ENCODE results near the gene FXYD6. TPM values are rescaled to one million over a fixed set of nuclear protein-coding genes. Genes with fewer than 3 reads are reported as not detected.

The FXYD6 gene
- total and polyA plus RNA-seq, 7 donors, result 12.3 to 305 (median 243) TPM

DNA sequence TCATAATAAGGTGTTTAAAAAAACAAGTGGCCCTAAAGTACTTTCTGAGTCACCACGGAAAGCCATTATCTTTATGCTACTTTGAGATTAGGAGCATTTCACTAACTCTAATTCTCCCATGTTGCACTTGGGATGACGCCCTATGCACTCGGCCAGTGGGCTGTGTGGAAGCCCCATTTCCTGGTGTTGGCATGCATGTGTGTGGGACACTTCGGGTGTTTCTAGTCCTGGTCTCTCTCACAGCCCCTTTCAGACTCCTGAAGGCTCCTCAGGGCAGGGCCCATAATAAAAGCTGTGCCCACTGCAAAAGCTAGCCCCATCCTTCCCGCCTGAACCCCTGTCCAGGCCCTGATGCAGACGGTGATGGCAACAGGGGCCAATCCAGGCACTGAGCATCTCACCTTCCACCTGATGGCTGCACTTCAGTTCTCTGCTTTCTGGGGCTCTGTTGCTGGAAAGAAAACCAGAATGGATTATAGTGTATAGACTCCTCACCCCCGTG, 37.0 kb downstream of the FXYD6 start:
- H3K27ac ChIP-seq, result no peak overlapping the region
- 62 to 79% methylated on average over 7 of the region's 7 CpGs for WGBS, 2 donors
- no peak for TF ChIP-seq POLR2AphosphoS5 (IDR thresholded peaks at IDR 0.05)
- no peak for TF ChIP-seq EP300 (IDR thresholded peaks at IDR 0.05)
- TF ChIP-seq, protein P1, sequence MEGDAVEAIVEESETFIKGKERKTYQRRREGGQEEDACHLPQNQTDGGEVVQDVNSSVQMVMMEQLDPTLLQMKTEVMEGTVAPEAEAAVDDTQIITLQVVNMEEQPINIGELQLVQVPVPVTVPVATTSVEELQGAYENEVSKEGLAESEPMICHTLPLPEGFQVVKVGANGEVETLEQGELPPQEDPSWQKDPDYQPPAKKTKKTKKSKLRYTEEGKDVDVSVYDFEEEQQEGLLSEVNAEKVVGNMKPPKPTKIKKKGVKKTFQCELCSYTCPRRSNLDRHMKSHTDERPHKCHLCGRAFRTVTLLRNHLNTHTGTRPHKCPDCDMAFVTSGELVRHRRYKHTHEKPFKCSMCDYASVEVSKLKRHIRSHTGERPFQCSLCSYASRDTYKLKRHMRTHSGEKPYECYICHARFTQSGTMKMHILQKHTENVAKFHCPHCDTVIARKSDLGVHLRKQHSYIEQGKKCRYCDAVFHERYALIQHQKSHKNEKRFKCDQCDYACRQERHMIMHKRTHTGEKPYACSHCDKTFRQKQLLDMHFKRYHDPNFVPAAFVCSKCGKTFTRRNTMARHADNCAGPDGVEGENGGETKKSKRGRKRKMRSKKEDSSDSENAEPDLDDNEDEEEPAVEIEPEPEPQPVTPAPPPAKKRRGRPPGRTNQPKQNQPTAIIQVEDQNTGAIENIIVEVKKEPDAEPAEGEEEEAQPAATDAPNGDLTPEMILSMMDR (IDR thresholded peaks at IDR 0.05), result no peak
- no peak for TF ChIP-seq POLR2A (IDR thresholded peaks at IDR 0.05)
- peaks cover 0 to 22% (median 16%) of the 10 kb centered on the region in 4 donors for H3K4me1 ChIP-seq
- no peaks in the 10 kb centered on the region for H3K9me3 ChIP-seq
- DNase-seq, result peak; percentile 25
- intact Hi-C loops (cut with DNase I), result no loop called here
- peaks cover 25 to 75% (median 38%) of the 10 kb centered on the region in 4 donors for H3K36me3 ChIP-seq
- H3K4me3 ChIP-seq, result no peak overlapping the region
- H3K27me3 ChIP-seq, result no peaks in the 10 kb centered on the region

DNA sequence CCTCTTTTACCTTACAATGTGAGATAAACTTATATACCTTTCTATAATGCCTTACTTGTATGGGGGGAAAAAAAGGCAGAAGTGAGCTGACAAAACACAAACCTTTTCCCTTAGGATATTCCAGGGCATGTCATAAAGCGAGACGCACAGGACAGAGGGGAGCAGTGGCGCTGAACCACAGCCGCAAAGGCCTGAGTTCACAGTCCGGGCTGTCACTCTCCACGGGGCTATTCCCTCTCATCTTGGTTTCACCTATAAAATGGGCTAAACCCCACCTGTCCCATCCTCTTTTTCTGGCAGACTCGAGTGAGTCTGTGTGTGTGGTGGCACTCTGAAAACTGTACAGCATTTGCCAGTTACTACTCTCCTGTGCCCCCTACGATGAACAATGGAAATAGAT, 37.6 kb downstream of the FXYD6 start:
- H3K4me1 ChIP-seq, result peaks cover 0 to 18% (median 13%) of the 10 kb centered on the region in 4 donors
- 66 to 80% methylated on average over 8 of the region's 8 CpGs for WGBS, 2 donors

DNA sequence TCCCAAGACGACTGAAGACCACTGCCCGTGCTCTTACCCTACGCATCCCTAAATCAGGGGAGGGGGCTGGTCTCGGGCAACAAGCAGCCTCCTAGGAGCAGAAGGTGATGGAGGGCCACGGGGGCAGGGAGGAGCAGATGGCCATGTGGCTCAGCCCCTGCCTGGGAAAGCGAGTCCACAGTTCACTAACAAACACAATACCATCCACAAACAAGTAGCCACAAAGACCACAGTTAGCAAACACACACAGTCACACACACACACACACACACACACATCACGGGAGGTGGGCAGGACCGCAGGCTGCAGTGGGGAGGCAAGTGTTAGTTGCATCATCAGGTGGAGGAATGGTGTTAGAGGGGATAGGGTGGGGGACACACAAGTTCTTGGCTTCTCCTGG, 38.7 kb downstream of the FXYD6 start:
- Histone ChIP-seq H3K4me1 (peaks cover 0 to 17% (median 3%) of the 10 kb centered on the region in 4 donors), H3K27me3 (no peaks in the 10 kb centered on the region), H3K4me3 (no peak overlapping the region), H3K36me3 (peaks cover 25 to 84% (median 38%) of the 10 kb centered on the region in 4 donors), H3K27ac (no peak overlapping the region), H3K9me3 (no peaks in the 10 kb centered on the region)
- peak; percentile 40 for DNase-seq
- 78 to 84% methylated on average over 8 of the region's 8 CpGs for WGBS, 2 donors
- TF ChIP-seq POLR2A (IDR thresholded peaks at IDR 0.05) (no peak), EP300 (IDR thresholded peaks at IDR 0.05) (no peak), POLR2AphosphoS5 (IDR thresholded peaks at IDR 0.05) (no peak)
- intact Hi-C loops (cut with DNase I), result no loop called here

More for the DNA sequence above, 37.6 kb downstream of the FXYD6 start:
- no peak overlapping the region for H3K4me3 ChIP-seq
- no peaks in the 10 kb centered on the region for H3K27me3 ChIP-seq
- no peak for DNase-seq
- H3K36me3 ChIP-seq, result peaks cover 25 to 81% (median 38%) of the 10 kb centered on the region in 4 donors
- no peaks in the 10 kb centered on the region for H3K9me3 ChIP-seq
- TF ChIP-seq, protein P1 (IDR thresholded peaks at IDR 0.05), result no peak
- TF ChIP-seq POLR2A (IDR thresholded peaks at IDR 0.05) (no peak), EP300 (IDR thresholded peaks at IDR 0.05) (no peak), POLR2AphosphoS5 (IDR thresholded peaks at IDR 0.05) (no peak)
- no peak overlapping the region for H3K27ac ChIP-seq
- intact Hi-C loops (cut with DNase I), result no loop called here

DNA sequence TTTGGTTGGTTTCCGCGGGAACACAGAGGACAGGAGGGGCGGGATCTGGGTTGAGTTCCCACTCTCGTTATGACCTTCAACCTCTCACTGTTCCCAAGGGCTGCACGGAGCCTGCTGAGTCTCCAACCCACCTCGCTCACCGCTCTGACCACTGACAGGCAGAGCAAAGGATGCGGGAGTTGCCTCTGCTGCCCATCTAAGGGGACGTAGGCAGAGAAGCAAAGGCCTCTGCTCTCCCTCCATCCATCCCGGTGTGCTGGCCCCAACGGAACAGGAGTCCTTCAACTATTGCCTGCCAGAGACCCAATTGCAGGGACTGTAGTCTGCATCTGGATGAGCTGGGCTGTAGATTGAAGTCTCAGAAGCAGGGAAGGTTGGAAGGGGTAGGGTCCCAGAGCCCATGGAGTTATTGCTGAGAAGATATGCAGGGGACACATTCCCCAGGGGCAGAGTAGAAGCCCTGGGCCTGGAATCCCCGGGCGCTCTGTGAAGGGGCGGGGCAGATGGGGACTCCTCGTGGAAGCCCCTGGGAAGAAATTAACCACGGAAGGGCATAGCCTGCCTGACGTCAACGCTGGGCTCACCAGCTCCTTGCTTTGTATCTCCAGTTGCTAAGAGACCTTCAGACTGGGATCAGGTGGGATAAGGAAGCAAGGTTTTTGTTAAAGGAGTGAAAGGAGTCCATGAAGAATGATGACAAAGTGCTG, 39.2 kb downstream of the FXYD6 start:
- 77 to 82% methylated on average over 18 of the region's 18 CpGs for WGBS, 2 donors
- H3K9me3 ChIP-seq, result no peaks in the 10 kb centered on the region
- no peaks in the 10 kb centered on the region for H3K27me3 ChIP-seq
- H3K4me1 ChIP-seq, result peaks cover 0 to 12% (median under 1%) of the 10 kb centered on the region in 4 donors
- no peak overlapping the region for H3K27ac ChIP-seq
- DNase-seq, result peak; percentile 56
- peaks cover 25 to 82% (median 37%) of the 10 kb centered on the region in 4 donors for H3K36me3 ChIP-seq
- intact Hi-C loops (cut with DNase I), result no loop called here
- TF ChIP-seq EP300 (IDR thresholded peaks at IDR 0.05), result no peak
- TF ChIP-seq POLR2AphosphoS5 (IDR thresholded peaks at IDR 0.05), result no peak
- TF ChIP-seq, protein P1 (IDR thresholded peaks at IDR 0.05), result no peak
- TF ChIP-seq POLR2A (IDR thresholded peaks at IDR 0.05), result no peak
- H3K4me3 ChIP-seq, result no peak overlapping the region

Data from sigmoid colon (tissue), 7 donors.